CD4-positive, alpha-beta T cell treated with Interleukin-4 for 1 hour (primary cell): ENCODE measurements around the gene CFAP20DC.
"Not testable (repeated sequence)": the region's sequence is repeated elsewhere in the genome, so short reads cannot be mapped to it uniquely, and the experiment has no call there.

Source experiments
- DNase-seq, 2 donors: peaks; one replicate each; pipeline ENCODE4 v3.0.0-alpha.2; 2020 to 2022

CFAP20DC gene

DNA sequence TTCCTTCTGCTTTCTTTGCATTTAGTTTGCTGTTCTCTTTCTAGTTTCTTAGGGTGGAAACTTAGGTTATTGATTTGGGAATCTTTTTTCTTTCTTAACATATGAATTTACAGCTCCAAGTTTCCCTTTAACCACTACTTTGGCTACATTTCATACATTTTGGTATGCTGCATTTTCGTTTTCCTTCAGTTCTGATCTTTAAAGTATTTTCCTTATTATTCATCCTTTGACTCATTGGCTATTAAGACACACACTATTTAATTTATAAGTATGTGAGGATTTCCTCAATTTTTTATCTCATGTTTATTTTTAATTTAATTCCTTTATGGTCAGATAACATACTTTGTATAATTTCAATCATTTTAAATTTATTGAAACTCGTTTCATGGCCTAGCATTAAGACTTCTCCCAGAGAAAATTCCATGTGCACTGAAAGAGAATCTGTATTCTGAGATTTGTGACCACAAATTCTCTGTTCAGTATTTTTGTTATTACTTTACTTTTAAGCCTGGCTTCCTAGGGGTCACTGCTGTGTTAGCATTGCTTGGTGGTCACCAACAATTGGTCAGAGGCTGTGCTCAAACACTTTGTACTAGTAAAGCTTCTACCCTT is 87.7 kb downstream of the CFAP20DC start:
- DNase-seq: no peak

DNA sequence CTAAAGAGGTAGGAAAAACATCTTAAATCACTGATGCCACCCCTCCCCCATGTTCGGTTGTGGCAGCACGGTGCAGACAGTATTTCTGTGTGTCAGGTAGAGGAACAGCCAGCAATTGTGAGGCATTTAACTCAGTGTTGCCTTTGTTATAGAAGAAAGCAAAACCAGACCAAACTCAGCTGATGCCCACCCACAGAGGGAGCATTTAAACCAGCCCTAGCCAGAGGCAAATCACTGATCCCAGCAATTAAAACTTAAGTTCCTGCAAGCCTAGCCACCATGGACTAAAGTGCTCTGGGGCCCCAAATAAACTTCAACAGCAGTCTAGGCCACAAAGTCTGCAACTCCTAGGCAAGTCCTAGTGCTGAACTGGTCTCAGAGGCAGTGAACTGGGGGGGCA is 94.5 kb downstream of the CFAP20DC start:
- DNase-seq: no peak

DNA sequence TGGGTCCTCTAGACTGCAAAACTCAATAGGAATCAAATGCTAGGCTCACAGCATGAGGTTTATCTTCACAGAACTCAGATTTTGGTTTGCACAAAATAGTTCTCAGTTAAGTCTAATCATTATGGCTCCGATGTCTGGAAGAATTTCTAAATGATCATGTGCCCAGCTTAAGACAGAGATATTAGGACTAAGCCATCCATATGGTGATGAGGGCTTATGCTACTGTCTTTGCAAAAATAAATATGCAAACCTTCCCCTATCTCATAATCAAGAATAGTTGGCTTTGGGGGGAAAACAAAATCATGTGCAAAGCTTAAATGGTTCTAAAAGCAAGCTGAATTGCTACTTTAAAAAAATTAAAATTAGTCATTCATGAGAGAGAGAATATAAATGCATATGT is 96.5 kb downstream of the CFAP20DC start:
- DNase-seq: no peak

DNA sequence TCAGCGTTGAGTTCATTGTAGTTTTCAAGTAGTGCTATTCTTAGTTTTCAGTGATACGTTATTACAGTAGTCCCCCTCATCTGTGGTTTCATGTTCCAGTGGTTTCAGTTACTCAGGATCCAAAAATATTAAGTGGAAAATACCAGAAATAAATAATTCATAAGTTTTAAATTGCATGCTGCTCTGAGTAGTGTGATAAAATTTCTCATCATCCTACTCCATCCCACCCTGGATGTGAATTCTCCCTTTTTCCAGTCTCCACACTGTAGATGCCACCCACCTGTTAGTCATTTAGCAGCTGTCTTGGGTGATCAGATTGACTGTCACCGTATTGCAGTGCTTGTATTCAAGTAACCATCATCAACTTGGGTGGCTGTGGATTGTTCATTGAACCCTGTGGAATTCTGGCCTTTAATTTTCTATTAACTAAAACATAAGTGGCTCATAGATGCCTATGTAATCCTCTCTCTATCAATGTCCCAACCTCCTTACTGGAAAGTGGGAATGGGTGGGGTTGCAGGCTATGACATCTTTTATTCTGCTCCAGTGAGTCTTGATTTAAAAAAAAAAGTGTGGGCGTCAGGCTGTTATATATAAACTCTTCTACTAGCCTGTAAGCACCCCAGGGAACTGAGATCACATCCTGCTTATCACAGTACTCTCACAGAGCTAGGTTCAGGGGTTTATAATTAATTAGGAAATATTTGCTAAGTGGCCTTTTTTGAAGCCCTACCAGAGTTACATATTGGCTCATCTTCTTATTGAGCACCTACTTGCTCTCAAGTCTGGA is 97.5 kb downstream of the CFAP20DC start:
- DNase-seq: no peak

DNA sequence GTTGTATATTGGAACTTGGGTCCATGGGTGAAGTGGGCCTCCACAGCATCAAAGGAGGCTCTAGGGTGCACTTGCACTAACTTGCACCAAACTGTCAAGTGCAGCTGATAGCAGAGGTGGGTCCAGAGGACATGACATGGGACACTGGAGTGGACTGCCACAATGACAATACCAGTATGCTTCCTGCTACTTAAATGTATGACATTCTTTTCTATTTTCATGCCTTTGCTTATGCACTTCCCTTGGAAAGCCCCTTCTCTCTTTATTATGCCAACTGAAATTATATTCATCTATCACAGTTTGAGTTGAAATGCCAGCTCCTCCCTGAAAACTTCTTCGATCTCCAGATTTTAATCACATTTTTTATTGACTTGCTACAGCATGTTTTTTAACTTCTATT is 101.8 kb downstream of the CFAP20DC start:
- no peak for DNase-seq

DNA sequence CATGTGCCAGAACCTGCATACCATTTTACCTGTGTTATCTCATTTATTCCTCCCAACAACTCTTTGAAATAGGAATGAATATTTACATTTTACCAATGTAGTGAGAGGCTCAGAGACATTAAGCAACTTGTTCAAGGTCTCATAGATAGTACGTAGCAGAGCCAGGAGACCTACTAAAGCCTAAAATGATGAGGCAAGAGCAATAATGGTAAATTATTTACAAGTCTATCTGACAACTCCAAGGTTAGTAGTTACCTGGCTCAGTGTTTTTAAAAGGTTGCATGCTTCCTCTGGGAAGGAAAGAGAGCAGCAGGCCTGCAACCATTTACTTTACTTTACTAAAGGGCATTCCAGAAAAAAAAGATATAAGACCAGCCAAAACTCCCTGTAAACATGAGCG is 103.0 kb downstream of the CFAP20DC start:
- no peak for DNase-seq

DNA sequence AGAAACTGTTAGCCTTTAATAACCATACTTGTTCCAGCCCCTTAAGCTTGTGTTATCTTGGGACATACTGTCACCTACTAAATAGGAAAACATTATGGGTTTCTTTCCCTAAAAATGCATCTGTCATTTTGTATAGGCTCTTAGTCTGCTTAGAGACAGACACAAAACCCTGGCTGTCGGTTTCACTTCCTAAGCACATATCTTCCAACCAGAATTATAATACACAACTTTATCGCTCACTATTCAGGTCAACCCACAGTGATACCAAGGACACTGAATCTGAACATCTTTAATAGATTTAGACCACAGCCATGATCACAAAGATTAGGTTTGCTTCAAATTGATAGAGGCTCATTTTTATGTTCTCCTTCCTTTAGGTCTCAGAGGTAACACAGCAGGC is 111.8 kb downstream of the CFAP20DC start:
- DNase-seq: no peak

DNA sequence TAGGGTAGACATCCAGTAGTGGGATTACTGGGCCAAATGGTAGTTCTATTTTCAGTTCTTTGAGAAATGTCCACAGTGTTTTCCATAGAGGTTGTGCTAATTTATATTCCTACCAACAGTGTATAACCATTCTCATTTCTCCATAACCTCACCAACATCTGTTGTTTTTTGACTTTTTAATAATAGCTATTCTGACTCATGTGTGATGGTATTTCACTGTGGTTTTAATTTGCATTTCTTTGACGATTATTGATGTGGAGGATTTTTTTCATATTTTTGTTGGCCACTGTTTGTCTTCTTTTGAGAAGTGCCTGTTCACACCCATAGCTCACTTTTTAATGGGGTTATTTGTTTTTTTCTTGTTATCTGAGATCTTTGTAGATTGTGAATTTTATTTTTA is 125.2 kb downstream of the CFAP20DC start:
- no peak for DNase-seq

DNA sequence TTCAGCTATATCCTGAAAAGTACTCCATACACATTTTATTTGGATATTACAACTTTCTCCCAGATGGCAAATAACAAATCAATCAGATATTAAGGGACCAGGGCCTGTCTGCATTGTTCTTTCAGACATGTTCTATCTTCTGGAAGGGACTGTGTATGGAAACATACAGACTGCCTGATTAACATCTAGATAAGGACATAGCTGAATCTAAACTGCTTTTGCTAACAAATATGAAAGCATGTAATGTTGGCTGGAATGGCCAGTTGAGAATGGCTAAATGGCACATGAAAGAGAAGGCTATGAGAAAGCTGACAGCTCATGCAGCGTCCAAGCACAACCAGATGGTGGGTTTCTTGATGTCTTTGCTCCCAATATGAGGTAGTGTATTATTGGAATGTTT is 149.4 kb downstream of the CFAP20DC start:
- DNase-seq: no peak

DNA sequence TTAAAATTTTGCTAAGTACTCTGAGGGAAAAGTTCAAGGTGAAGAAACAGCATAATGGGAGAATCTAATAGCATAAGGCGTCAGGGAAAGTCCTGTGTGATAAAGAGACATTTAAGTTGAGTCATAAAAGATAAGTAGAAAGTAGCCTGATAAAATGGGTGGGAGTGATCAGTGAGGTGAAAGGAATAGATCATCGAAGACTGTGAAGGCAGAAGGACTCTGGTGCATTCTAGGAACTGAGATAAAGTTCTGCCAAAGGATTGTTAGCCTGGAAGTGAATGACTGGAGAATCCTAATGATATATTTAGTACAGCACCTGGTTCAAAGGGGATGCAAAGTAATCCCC is 149.9 kb downstream of the CFAP20DC start:
- DNase-seq: no peak

DNA sequence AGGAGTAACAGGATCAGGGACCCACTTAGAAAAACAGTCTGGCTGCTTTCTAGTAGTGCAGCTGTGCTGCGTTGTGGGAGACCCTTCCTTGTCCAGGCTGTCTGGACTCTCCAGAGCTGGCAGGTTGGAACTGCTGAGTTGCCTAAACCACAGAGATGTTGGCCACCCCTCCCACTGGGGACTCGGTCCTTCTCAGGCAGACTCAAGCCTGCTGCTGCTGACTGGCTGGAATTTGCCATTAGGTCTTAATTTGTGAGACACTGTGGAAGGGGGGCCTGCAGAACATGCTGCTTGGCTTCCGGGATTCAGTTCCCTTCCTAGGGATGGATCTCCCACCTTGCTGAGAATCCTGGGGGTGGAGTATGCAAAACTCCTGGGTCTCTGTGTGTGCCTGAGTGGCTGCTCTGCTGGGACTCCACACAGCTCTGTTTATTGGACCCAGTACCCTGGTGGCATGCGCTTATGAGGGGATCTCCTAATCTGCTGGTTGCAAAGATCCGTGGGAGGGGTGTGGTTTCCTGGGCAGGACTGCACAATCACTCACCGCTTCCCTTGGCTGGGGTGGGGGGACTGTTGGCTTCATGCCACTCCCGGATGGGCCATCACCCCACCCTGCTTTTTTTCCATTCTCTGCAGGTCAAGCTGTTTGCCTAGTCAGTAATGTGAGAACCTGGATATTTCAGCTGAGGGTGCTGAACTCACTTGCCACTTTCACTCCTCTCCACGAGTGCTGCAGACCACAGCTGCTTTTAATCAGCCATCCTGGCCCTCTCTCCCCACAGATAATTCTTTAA is 150.5 kb downstream of the CFAP20DC start:
- DNase-seq: peak; percentile 22 to 33

DNA sequence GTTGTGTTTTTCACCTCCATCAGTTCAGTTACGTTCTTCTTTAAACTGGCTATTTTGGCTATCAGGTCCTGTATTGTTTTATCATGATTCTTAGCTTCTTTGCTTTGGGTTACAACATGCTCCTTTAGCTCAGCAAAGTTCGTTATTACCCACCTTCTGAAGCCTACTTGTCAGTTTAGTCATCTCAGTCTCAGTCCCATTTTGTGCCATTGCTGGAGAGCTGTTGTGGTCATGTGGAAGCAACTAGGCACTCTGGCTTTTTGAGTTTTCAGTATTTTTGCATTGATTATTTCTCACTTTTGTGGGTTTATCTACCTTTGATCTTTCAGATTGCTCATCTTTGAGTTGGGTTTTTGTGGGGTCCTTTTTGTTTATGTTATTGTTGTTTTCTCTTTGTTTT is 151.3 kb downstream of the CFAP20DC start:
- DNase-seq: no peak

DNA sequence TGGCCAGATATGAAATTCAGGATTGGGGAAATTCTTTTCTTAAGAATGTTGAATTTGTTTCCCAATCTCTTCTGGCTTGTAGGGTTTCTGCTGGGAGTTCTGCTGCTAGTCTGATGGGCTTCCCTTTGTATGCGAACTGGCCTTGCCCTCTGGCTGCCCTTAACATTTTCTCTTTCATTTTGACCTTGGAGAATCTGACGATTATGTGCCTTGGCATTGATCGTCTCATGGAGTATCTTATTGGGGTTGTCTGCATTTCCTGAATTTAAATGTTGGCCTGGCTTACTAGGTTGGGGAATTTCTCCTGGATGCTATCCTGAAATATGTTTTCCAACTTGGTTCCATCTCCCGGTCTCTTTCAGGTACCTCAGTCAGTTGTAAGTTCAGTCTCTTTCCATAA is 152.2 kb downstream of the CFAP20DC start:
- DNase-seq: no peak

DNA sequence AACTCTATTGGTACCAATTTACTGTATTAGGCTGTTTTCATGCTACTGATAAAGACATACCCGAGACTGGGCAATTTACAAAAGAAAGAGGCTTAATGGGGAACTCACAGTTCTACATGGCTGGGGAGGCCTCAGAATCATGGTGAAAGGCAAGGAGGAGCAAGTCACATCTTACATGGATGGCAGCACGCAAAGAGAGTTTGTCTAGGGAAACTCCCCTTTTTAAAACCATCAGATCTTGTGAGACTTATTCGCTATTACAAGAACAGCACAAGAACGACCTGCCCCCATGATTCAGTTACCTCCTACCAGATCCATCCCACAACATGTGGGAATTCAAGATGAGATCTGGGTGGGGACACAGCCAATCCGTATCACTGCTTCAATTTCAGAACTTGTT is 154.1 kb downstream of the CFAP20DC start:
- DNase-seq: not testable (repeated sequence)

DNA sequence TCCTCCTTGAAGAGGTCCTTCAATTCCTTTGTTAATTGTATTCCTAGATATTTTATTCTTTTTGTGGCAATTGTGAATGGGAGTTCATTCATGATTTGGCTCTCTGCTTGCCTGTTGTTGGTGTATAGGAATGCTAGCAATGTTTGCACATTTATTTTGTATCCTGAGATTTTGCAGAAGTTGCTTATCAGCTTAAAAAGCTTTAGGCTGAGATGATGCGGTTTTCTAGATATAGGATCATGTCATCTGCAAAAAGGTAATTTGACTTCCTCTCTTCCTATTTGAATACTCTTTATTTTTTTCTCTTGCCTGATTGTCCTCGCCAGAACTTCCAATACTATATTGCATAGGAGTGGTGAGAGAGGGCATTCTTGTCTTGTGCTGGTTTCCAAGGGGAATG is 157.3 kb downstream of the CFAP20DC start:
- not testable (repeated sequence) for DNase-seq

DNA sequence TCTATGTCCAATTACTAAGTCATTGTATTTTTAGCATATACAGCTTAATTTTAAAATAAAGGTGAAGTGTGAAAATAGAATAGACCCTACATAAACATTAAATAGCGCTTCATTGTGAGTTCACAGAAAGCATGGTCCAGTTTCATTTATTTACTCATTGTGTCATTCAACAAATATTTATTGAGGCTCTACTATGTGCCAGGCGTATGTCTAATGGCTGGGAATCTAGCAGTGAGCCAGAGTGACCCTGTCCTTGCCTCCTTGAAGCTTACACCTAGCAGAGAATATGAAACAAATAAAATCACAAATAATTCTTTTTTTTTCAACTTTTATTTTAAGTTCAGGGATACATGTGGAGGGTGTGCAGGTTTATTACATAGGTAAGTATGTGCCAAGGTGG is 161.7 kb downstream of the CFAP20DC start:
- no peak for DNase-seq

DNA sequence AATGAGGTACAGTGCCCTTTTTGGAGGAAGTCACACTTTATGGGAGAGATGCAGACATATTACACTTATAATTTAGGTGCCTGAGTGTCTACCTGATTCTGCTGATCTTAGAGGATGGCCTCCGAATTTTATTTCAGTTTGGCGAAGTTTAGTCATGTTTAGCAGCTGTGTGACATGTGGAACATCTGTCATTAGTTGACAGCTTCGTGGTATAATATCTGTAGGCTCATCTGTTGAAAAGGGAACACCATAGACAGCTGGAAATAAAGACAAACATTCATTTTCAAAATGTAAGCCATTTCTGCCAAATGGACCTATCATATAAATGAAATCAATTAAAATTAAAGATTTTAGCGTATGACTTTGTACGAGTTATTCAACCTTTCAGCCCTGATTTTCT is 165.4 kb downstream of the CFAP20DC start:
- no peak for DNase-seq

DNA sequence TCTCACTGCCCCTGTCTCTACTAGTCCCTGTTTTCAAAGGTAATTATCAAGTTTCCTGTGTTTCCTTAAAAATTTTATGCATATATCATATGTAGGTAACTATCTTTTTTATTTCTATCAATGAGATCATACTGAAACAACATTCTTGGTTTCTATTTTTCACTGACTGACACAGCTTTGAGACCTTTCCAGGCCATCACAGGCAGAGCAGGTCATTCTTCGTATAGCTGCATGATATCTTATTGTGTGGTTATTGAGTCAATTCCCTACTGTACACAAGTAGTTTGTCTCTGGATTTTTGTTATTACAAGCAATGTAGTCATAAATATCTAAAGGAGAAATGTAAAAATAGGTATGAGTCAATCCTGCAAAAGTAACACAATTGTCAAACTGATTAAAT is 169.6 kb downstream of the CFAP20DC start:
- no peak for DNase-seq

DNA sequence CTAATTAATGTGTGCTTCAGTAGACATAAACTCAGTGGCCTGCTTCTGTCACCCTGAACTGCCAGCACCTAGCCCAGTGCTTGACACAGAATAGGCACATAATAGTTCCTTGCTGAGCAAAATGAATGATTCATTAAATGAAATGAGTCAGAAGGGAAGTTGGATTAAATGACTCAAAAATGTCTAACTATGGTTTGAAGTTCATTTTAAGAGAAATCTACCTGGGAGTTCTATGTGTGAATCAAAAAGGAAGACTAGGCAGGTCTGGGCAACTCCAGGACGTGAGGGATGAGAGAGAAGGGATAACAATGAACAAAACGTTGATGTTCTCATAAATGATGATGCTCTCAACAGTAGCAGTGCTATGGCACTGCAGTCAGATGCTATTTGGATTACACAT is 175.0 kb downstream of the CFAP20DC start:
- DNase-seq: no peak

DNA sequence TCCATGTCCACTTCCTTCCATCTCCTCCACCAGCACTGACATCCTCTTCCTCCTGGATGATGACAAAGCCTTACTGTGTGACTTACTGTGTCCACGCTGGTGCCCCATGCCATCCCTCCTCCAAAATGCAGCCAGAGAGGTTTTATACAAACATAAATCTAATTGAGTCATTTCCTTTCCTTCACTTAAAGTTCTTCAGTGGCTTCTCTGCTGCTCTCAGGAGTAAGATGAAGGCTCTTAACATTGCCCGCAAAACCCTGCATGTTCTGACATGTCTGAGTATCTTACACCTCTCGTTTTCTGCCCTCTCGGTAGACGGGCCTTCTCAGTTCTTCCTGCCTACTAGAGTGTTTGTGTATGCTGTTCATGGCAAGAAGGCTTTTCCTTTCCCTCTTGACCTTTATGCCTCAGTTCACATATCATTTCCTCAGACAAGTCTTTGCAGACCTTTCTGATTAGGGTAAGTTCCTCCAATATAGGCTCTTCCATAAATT is 175.5 kb downstream of the CFAP20DC start:
- DNase-seq: no peak

DNA sequence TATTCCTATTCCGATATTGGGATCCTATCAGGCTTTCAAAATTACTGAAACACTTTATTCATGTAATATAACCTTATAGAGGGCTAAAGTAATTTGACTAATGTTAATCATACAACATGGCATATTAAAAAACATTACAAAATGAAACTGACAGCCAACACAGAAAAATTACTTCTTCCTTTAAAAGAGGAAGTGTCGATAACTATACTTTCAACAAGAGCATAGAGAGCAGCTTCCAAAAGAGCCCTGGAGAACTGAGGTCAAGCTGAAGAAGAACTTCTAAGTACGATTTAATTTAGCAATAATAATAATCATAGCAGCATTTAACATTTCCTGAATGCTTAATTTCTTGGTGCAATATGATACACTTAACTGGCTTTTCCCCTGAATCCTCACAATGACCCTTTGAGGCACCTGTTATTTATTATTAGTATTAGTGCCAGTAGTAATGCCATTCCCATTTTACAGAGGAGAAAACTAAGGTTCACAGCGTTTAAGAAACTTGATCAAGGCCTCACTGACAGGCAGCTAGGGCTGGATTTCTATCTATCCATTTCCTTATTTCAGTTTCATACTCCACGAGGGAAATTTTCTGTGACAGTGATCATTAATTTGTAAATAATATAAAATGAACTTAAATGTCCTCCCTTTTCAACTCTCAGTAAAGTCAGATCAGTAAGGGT is 181.6 kb downstream of the CFAP20DC start:
- no peak for DNase-seq

DNA sequence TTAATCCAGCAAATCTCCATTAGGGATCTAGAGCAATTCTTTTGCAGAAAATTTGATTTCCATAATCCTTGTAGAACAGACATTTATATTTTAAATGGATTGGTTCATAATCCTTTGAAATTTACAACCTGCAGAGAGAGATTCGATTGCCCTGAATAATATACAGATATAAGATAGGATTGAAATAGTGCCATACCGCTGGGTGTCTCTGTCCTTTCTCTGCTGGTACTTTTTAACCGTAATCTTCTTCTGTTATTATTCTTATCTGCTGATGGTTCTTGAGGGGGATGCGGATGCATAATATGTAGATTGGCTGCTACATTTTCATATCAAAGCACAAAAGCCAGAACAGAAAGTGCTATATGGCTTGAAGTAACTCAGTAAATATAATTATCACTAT is 182.2 kb downstream of the CFAP20DC start:
- no peak for DNase-seq

DNA sequence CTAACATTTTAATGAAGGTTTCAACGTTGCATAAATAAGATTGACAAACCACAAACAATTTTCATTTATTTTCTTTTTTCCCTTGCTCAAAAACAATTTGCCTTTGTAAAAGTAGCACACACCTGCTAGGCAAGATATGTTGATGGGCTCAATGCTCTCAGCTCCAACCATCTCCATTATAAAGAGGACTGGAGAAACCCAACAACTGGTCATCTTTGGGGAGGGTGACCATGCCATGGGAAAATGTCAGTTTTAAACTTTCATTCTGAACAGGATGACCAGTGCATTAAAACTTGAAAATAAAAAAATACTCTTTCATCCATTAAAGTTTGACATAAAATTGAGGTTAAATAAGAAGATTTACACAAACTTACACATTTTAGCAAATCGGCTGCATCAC is 183.7 kb downstream of the CFAP20DC start:
- DNase-seq: no peak
